HEK293 (cell line): ENCODE measurements around the gene SUPT3H.

ENCODE experiments used
- ELK4 ChIP-seq: IDR thresholded peaks from 2 replicates; pipeline ENCODE4 v1.6.1; 2011; ENCODE audit warnings: mild to moderate bottlenecking, low read depth, low read length, borderline replicate concordance
- KLF1 ChIP-seq: fragments of 450-650 bp; formaldehyde crosslinking; IDR thresholded peaks from 2 replicates; pipeline ENCODE4 v1.5.1; 2016; ENCODE audit warnings: missing biosample characterization, missing genetic modification characterization
- MEIS1 ChIP-seq: sonication (generic); formaldehyde crosslinking; IDR thresholded peaks from 2 replicates; pipeline ENCODE4 v1.8.1; 2022; ENCODE audit warnings: missing genetic modification reagents, mild to moderate bottlenecking, borderline replicate concordance
- REPIN1 ChIP-seq: fragments of 450-650 bp; formaldehyde crosslinking; IDR thresholded peaks from 2 replicates; pipeline ENCODE4 v1.5.1; 2017; ENCODE audit warnings: missing biosample characterization, missing genetic modification characterization, low read depth
- SALL2 ChIP-seq: fragments of 450-650 bp; formaldehyde crosslinking; IDR thresholded peaks from 2 replicates; pipeline ENCODE4 v1.5.0; 2017; ENCODE audit warnings: missing biosample characterization, mild to moderate bottlenecking, missing genetic modification characterization, borderline replicate concordance
- ZBTB1 ChIP-seq: fragments of 450-650 bp; formaldehyde crosslinking; IDR thresholded peaks from 2 replicates; pipeline ENCODE4 v1.5.1; 2016; ENCODE audit warnings: missing biosample characterization, missing genetic modification characterization
- ZBTB21 ChIP-seq: fragments of 450-650 bp; formaldehyde crosslinking; IDR thresholded peaks from 2 replicates; pipeline ENCODE4 v1.5.1; 2017; ENCODE audit warnings: missing biosample characterization, missing genetic modification characterization
- ZBTB44 ChIP-seq: fragments of 450-650 bp; IDR thresholded peaks from 2 replicates; pipeline ENCODE4 v1.5.1; 2018; ENCODE audit warnings: missing biosample characterization, mild to moderate bottlenecking, missing genetic modification characterization
- ZBTB48 ChIP-seq: fragments of 450-650 bp; formaldehyde crosslinking; IDR thresholded peaks from 2 replicates; pipeline ENCODE4 v1.5.1; 2016; ENCODE audit warnings: missing biosample characterization, missing genetic modification characterization
- ZNF112 ChIP-seq: fragments of 450-650 bp; formaldehyde crosslinking; IDR thresholded peaks from 2 replicates; pipeline ENCODE4 v1.5.0; 2017; ENCODE audit warnings: missing biosample characterization, missing genetic modification characterization
- ZNF133 ChIP-seq: fragments of 450-650 bp; formaldehyde crosslinking; IDR thresholded peaks from 2 replicates; pipeline ENCODE4 v1.5.1; 2016; ENCODE audit warnings: missing biosample characterization, missing genetic modification characterization
- ZNF18 ChIP-seq: fragments of 450-650 bp; formaldehyde crosslinking; IDR thresholded peaks from 2 replicates; pipeline ENCODE4 v1.5.1; 2016; ENCODE audit warnings: missing biosample characterization, missing genetic modification characterization
- ZNF214 ChIP-seq: fragments of 450-650 bp; formaldehyde crosslinking; IDR thresholded peaks from 2 replicates; pipeline ENCODE4 v1.5.1; 2017; ENCODE audit warnings: missing biosample characterization, mild to moderate bottlenecking, missing genetic modification characterization, borderline replicate concordance
- ZNF311 ChIP-seq: fragments of 450-650 bp; formaldehyde crosslinking; IDR thresholded peaks from 2 replicates; pipeline ENCODE4 v1.5.1; 2017; ENCODE audit warnings: missing biosample characterization, missing genetic modification characterization, borderline replicate concordance
- ZNF423 ChIP-seq: fragments of 450-650 bp; formaldehyde crosslinking; IDR thresholded peaks from 2 replicates; pipeline ENCODE4 v1.5.1; 2016; ENCODE audit warnings: missing biosample characterization, missing genetic modification characterization
- ZNF433 ChIP-seq: fragments of 450-650 bp; formaldehyde crosslinking; IDR thresholded peaks from 2 replicates; pipeline ENCODE4 v1.5.1; 2016; ENCODE audit warnings: missing biosample characterization, missing genetic modification characterization, low read depth
- ZNF549 ChIP-seq: fragments of 450-650 bp; IDR thresholded peaks from 2 replicates; pipeline ENCODE4 v1.5.1; 2018; ENCODE audit warnings: missing biosample characterization, missing genetic modification characterization, mild to moderate bottlenecking, inconsistent platforms, moderate library complexity
- ZNF555 ChIP-seq: fragments of 450-650 bp; formaldehyde crosslinking; conservative IDR thresholded peaks from 2 replicates; pipeline ENCODE4 v1.5.1; 2017; ENCODE audit warnings: missing biosample characterization, mild to moderate bottlenecking, missing genetic modification characterization, inconsistent platforms
- ZNF596 ChIP-seq: fragments of 450-650 bp; IDR thresholded peaks from 2 replicates; pipeline ENCODE4 v1.5.0; 2018; ENCODE audit warnings: missing biosample characterization, mild to moderate bottlenecking, missing genetic modification characterization, moderate library complexity
- ZNF626 ChIP-seq: fragments of 450-650 bp; sonication (Bioruptor Pico); formaldehyde crosslinking; IDR thresholded peaks from 2 replicates; pipeline ENCODE4 v1.5.1; 2018; ENCODE audit warnings: missing biosample characterization, missing genetic modification characterization, inconsistent platforms
- ZNF658 ChIP-seq: fragments of 450-650 bp; formaldehyde crosslinking; IDR thresholded peaks from 2 replicates; pipeline ENCODE4; 2016; ENCODE audit warnings: missing biosample characterization, missing genetic modification characterization
- ZNF664 ChIP-seq: fragments of 450-650 bp; formaldehyde crosslinking; IDR thresholded peaks from 2 replicates; pipeline ENCODE4 v1.5.1; 2016; ENCODE audit warnings: missing biosample characterization, missing genetic modification characterization
- ZNF707 ChIP-seq: fragments of 450-650 bp; formaldehyde crosslinking; IDR thresholded peaks from 2 replicates; pipeline ENCODE4 v1.5.1; 2016; ENCODE audit warnings: missing biosample characterization, missing genetic modification characterization
- ZNF747 ChIP-seq: fragments of 450-650 bp; formaldehyde crosslinking; IDR thresholded peaks from 2 replicates; pipeline ENCODE4 v1.5.1; 2016; ENCODE audit warnings: missing biosample characterization, missing genetic modification characterization
- ZNF76 ChIP-seq: fragments of 450-650 bp; formaldehyde crosslinking; IDR thresholded peaks from 2 replicates; pipeline ENCODE4; 2016; ENCODE audit warnings: low read depth, missing biosample characterization, missing genetic modification characterization, borderline replicate concordance
- ZNF785 ChIP-seq: fragments of 450-650 bp; formaldehyde crosslinking; IDR thresholded peaks from 2 replicates; pipeline ENCODE4 v1.5.1; 2016; ENCODE audit warnings: missing biosample characterization, missing genetic modification characterization
- TF ChIP-seq, protein P1 (sequence below): fragments of 450-650 bp; formaldehyde crosslinking; IDR thresholded peaks from 2 replicates; pipeline ENCODE4 v1.5.0; 2017; ENCODE audit warnings: missing biosample characterization, missing genetic modification characterization, borderline replicate concordance
- TF ChIP-seq, protein P2 (sequence below): fragments of 450-650 bp; formaldehyde crosslinking; IDR thresholded peaks from 2 replicates; pipeline ENCODE4 v1.5.1; 2016; ENCODE audit warnings: missing biosample characterization, missing genetic modification characterization
- TF ChIP-seq, protein P3 (sequence below): fragments of 450-650 bp; formaldehyde crosslinking; IDR thresholded peaks from 2 replicates; pipeline ENCODE4 v1.5.1; 2016; ENCODE audit warnings: missing biosample characterization, missing genetic modification characterization
- TF ChIP-seq, protein P4 (sequence below): fragments of 450-650 bp; formaldehyde crosslinking; IDR thresholded peaks from 2 replicates; pipeline ENCODE4 v1.5.1; 2016; ENCODE audit warnings: missing biosample characterization, missing genetic modification characterization

The SUPT3H gene

DNA sequence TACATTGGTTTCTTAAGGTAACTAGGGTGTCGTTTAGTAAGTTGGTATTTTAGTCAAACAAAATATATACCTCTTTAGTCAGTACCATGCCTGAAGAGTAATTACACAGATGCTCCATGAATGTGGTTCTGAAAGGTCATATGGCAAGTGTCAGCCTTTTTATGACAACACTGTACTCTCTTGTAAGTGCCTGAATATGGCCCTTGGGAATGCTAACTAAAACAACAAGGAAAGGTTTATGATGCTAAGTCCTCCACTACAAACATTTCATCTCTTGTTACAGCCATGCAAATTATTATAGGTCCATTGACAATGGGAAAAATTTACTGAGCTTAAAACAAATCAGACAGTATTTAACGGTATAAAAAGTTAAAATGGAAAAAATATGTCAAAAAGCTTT, 39.0 kb upstream of the SUPT3H start (continued):
- peak; percentile 92 for TF ChIP-seq ZBTB44 (tag by site-specific recombination)
- TF ChIP-seq ZNF658 (tag by site-specific recombination), result no peak
- 0 out of 2 replicates have a peak, but pooled peaks have one; percentile 26 for TF ChIP-seq ZNF76 (tag by site-specific recombination)
- TF ChIP-seq ELK4, result no peak
- TF ChIP-seq KLF1, result no peak
- TF ChIP-seq, protein P1, sequence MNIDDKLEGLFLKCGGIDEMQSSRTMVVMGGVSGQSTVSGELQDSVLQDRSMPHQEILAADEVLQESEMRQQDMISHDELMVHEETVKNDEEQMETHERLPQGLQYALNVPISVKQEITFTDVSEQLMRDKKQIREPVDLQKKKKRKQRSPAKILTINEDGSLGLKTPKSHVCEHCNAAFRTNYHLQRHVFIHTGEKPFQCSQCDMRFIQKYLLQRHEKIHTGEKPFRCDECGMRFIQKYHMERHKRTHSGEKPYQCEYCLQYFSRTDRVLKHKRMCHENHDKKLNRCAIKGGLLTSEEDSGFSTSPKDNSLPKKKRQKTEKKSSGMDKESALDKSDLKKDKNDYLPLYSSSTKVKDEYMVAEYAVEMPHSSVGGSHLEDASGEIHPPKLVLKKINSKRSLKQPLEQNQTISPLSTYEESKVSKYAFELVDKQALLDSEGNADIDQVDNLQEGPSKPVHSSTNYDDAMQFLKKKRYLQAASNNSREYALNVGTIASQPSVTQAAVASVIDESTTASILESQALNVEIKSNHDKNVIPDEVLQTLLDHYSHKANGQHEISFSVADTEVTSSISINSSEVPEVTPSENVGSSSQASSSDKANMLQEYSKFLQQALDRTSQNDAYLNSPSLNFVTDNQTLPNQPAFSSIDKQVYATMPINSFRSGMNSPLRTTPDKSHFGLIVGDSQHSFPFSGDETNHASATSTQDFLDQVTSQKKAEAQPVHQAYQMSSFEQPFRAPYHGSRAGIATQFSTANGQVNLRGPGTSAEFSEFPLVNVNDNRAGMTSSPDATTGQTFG, result no peak
- TF ChIP-seq, protein P2, sequence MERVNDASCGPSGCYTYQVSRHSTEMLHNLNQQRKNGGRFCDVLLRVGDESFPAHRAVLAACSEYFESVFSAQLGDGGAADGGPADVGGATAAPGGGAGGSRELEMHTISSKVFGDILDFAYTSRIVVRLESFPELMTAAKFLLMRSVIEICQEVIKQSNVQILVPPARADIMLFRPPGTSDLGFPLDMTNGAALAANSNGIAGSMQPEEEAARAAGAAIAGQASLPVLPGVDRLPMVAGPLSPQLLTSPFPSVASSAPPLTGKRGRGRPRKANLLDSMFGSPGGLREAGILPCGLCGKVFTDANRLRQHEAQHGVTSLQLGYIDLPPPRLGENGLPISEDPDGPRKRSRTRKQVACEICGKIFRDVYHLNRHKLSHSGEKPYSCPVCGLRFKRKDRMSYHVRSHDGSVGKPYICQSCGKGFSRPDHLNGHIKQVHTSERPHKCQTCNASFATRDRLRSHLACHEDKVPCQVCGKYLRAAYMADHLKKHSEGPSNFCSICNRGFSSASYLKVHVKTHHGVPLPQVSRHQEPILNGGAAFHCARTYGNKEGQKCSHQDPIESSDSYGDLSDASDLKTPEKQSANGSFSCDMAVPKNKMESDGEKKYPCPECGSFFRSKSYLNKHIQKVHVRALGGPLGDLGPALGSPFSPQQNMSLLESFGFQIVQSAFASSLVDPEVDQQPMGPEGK, result no peak
- TF ChIP-seq ZNF785 (tag by site-specific recombination), result no peak
- TF ChIP-seq ZNF18, result peak; percentile 72; the same call in 1 of the 2 replicates
- TF ChIP-seq ZBTB21, result no peak
- no peak for TF ChIP-seq ZNF133 (tag by site-specific recombination)
- TF ChIP-seq ZNF555 (tag by site-specific recombination), result no peak
- TF ChIP-seq ZNF707 (tag by site-specific recombination), result no peak
- TF ChIP-seq ZBTB1 (tag by site-specific recombination), result no peak
- no peak for TF ChIP-seq MEIS1
- no peak for TF ChIP-seq SALL2 (tag by site-specific recombination)
- no peak for TF ChIP-seq ZNF112 (tag by site-specific recombination)
- TF ChIP-seq ZNF596, result peak; percentile 79; the same call in 1 of the 2 replicates
- TF ChIP-seq ZNF423 (tag by site-specific recombination), result peak; percentile 64
- TF ChIP-seq ZNF214 (tag by site-specific recombination), result no peak
- TF ChIP-seq REPIN1 (tag by site-specific recombination), result no peak
- TF ChIP-seq ZBTB48 (tag by site-specific recombination), result no peak
- no peak for TF ChIP-seq ZNF433
- TF ChIP-seq, protein P3, sequence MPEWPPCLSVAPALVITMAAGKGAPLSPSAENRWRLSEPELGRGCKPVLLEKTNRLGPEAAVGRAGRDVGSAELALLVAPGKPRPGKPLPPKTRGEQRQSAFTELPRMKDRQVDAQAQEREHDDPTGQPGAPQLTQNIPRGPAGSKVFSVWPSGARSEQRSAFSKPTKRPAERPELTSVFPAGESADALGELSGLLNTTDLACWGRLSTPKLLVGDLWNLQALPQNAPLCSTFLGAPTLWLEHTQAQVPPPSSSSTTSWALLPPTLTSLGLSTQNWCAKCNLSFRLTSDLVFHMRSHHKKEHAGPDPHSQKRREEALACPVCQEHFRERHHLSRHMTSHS (tag by site-specific recombination), result peak; percentile 62; the same call in 1 of the 2 replicates
- TF ChIP-seq, protein P4, sequence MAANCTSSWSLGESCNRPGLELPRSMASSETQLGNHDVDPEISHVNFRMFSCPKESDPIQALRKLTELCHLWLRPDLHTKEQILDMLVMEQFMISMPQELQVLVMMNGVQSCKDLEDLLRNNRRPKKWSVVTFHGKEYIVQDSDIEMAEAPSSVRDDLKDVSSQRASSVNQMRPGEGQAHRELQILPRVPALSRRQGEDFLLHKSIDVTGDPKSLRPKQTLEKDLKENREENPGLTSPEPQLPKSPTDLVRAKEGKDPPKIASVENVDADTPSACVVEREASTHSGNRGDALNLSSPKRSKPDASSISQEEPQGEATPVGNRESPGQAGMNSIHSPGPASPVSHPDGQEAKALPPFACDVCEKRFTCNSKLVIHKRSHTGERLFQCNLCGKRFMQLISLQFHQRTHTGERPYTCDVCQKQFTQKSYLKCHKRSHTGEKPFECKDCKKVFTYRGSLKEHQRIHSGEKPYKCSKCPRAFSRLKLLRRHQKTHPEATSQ (tag by site-specific recombination), result no peak
- TF ChIP-seq ZNF747, result no peak
- no peak for TF ChIP-seq ZNF549 (tag by site-specific recombination)
- TF ChIP-seq ZNF664 (tag by site-specific recombination), result 0 out of 2 replicates have a peak, but pooled peaks have one; percentile 28
- TF ChIP-seq ZNF311 (tag by site-specific recombination), result no peak
- TF ChIP-seq ZNF626 (tag by site-specific recombination), result no peak
